ENCODE results near the gene LEFTY2.

GRCh38 chr1:225887030-225887314, 54.0 kb downstream of the LEFTY2 start:
- TF ChIP-seq, protein P1, sequence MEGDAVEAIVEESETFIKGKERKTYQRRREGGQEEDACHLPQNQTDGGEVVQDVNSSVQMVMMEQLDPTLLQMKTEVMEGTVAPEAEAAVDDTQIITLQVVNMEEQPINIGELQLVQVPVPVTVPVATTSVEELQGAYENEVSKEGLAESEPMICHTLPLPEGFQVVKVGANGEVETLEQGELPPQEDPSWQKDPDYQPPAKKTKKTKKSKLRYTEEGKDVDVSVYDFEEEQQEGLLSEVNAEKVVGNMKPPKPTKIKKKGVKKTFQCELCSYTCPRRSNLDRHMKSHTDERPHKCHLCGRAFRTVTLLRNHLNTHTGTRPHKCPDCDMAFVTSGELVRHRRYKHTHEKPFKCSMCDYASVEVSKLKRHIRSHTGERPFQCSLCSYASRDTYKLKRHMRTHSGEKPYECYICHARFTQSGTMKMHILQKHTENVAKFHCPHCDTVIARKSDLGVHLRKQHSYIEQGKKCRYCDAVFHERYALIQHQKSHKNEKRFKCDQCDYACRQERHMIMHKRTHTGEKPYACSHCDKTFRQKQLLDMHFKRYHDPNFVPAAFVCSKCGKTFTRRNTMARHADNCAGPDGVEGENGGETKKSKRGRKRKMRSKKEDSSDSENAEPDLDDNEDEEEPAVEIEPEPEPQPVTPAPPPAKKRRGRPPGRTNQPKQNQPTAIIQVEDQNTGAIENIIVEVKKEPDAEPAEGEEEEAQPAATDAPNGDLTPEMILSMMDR (conservative IDR thresholded peaks at IDR 0.05), result no peak
- TF ChIP-seq ZFX (IDR thresholded peaks at IDR 0.05), result no peak

Measured in C4-2B (cell line).